Trophoblast cell (in vitro differentiated cells and primary cell): ENCODE data around the gene PADI2.

ENCODE experiments used
- DNase-seq, 2 donors: peaks; one replicate each; pipeline ENCODE4 v3.0.0-alpha.2; 2016
- H2AFZ ChIP-seq: 2 replicates; pipeline ENCODE4 v1.6.1; 2013; ENCODE audit warnings: low read length, moderate library complexity, mild to moderate bottlenecking; ENCODE audit not compliant: insufficient read depth, poor library complexity
- H2AK5ac ChIP-seq: 2 replicates; pipeline ENCODE4 v1.6.1; 2013; ENCODE audit warnings: mild to moderate bottlenecking, low read length
- H2BK120ac ChIP-seq: 2 replicates; pipeline ENCODE4 v1.6.1; 2013; ENCODE audit warnings: low read length, mild to moderate bottlenecking, moderate library complexity; ENCODE audit not compliant: insufficient read depth, poor library complexity
- H2BK12ac ChIP-seq: 2 replicates; pipeline ENCODE4 v1.6.1; 2013; ENCODE audit warnings: mild to moderate bottlenecking, low read length, moderate library complexity
- H2BK5ac ChIP-seq: 2 replicates; pipeline ENCODE4 v1.6.1; 2013; ENCODE audit warnings: low read length, low read depth, moderate library complexity, mild to moderate bottlenecking; ENCODE audit not compliant: poor library complexity
- H3K14ac ChIP-seq: 2 replicates; pipeline ENCODE4 v1.6.1; 2013; ENCODE audit warnings: mild to moderate bottlenecking, low read length
- H3K18ac ChIP-seq: 2 replicates; pipeline ENCODE4 v1.6.1; 2013; ENCODE audit warnings: mild to moderate bottlenecking, low read length
- H3K23ac ChIP-seq: 2 replicates; pipeline ENCODE4 v1.6.1; 2013; ENCODE audit warnings: low read length
- H3K27ac ChIP-seq: 2 replicates; pipeline ENCODE4 v1.5.1; 2013; ENCODE audit warnings: low read depth, mild to moderate bottlenecking, inconsistent platforms, low read length, moderate library complexity
- H3K27me3 ChIP-seq: 2 replicates; pipeline ENCODE4 v1.6.1; 2013; ENCODE audit warnings: inconsistent platforms, mild to moderate bottlenecking, low read length, moderate library complexity; ENCODE audit not compliant: insufficient read depth
- H3K36me3 ChIP-seq, 2 experiments: 1 replicate in 1 of 2; 2 replicates in 1 of 2; pipeline ENCODE4 v1.6.1; 2013; ENCODE audit warnings: low read length in 2 of 2, mild to moderate bottlenecking in 2 of 2, moderate library complexity in 1 of 2; ENCODE audit not compliant: insufficient read depth in 2 of 2, control insufficient read depth in 1 of 2
- H3K4ac ChIP-seq: 2 replicates; pipeline ENCODE4 v1.6.1; 2013; ENCODE audit warnings: low read depth, mild to moderate bottlenecking, low read length, moderate library complexity
- H3K4me1 ChIP-seq, 2 experiments: 1 replicate in 1 of 2; 2 replicates in 1 of 2; pipeline ENCODE4 v1.6.1; 2013; ENCODE audit warnings: low read length in 2 of 2, mild to moderate bottlenecking in 2 of 2, moderate library complexity in 1 of 2; ENCODE audit not compliant: insufficient read depth in 2 of 2, control insufficient read depth in 1 of 2
- H3K4me2 ChIP-seq: 2 replicates; pipeline ENCODE4 v1.6.1; 2013; ENCODE audit warnings: inconsistent platforms, mild to moderate bottlenecking, low read length, moderate library complexity
- H3K4me3 ChIP-seq: 2 replicates; pipeline ENCODE4 v1.5.1; 2013; ENCODE audit warnings: mild to moderate bottlenecking, low read depth, low read length, inconsistent platforms
- H3K79me1 ChIP-seq: one replicate; pipeline ENCODE4 v1.6.1; 2013; ENCODE audit warnings: low read length
- H3K79me2 ChIP-seq: 2 replicates; pipeline ENCODE4 v1.6.1; 2013; ENCODE audit warnings: low read length, mild to moderate bottlenecking; ENCODE audit not compliant: control insufficient read depth, insufficient read depth, poor library complexity
- H3K9ac ChIP-seq: 2 replicates; pipeline ENCODE4 v1.6.1; 2013; ENCODE audit warnings: mild to moderate bottlenecking, low read length
- H3K9me3 ChIP-seq: 2 replicates; pipeline ENCODE4 v1.6.1; 2013; ENCODE audit warnings: low read depth, mild to moderate bottlenecking, control low read depth, inconsistent platforms, low read length; ENCODE audit not compliant: insufficient read depth
- H4K12ac ChIP-seq: 2 replicates; pipeline ENCODE4 v1.6.1; 2013; ENCODE audit warnings: low read depth, mild to moderate bottlenecking, low read length, moderate library complexity
- H4K8ac ChIP-seq: 2 replicates; pipeline ENCODE4 v1.6.1; 2013; ENCODE audit warnings: low read depth, mild to moderate bottlenecking, low read length, moderate library complexity
- H4K91ac ChIP-seq: one replicate; pipeline ENCODE4 v1.6.1; 2013; ENCODE audit warnings: low read depth, mild to moderate bottlenecking, low read length, moderate library complexity
- whole genome bisulfite sequencing: extraction: QIAGEN DNeasy Blood & Tissue Kit; methylation state at CpG from one replicate; pipeline ENCODE4 v1.1.7; 2013; ENCODE audit warnings: missing lambda C conversion rate; ENCODE audit not compliant: insufficient read length, insufficient coverage; ENCODE audit errors: extremely low coverage; 5-methylcytosine and 5-hydroxymethylcytosine counted together

Gene PADI2

GRCh38 chr1:17120962-17121837 lies 1.9 kb upstream of the PADI2 start:
- no peak overlapping the region for H3K14ac ChIP-seq
- H3K9me3 ChIP-seq: no peaks in the 10 kb centered on the region
- no peak for DNase-seq
- no peak overlapping the region for H4K8ac ChIP-seq
- no peaks in the 10 kb centered on the region for H3K36me3 ChIP-seq
- H3K4ac ChIP-seq: no peak overlapping the region
- H3K4me2 ChIP-seq: no peak overlapping the region
- peaks cover 16% of the 10 kb centered on the region for H3K27me3 ChIP-seq
- WGBS: no CpG with 5 or more reads among the region's 23 CpGs
- H2AK5ac ChIP-seq: no peak overlapping the region
- H3K4me1 ChIP-seq: peaks cover 6 to 11% of the 10 kb centered on the region in 2 experiments
- H2BK5ac ChIP-seq: no peak overlapping the region
- no peak overlapping the region for H3K18ac ChIP-seq
- no peaks in the 10 kb centered on the region for H3K79me1 ChIP-seq
- no peak overlapping the region for H2BK120ac ChIP-seq
- H2AFZ ChIP-seq: no peak overlapping the region
- no peak overlapping the region for H3K23ac ChIP-seq
- H4K12ac ChIP-seq: no peak overlapping the region
- H3K79me2 ChIP-seq: no peaks in the 10 kb centered on the region
- H2BK12ac ChIP-seq: no peak overlapping the region
- no peak overlapping the region for H3K27ac ChIP-seq
- H3K4me3 ChIP-seq: no peak overlapping the region
- H4K91ac ChIP-seq: no peak overlapping the region
- H3K9ac ChIP-seq: no peak overlapping the region

GRCh38 chr1:17120481-17120877 lies 1.2 kb upstream of the PADI2 start:
- no CpG with 5 or more reads among the region's 5 CpGs for WGBS
- H4K8ac ChIP-seq: no peak overlapping the region
- H3K9me3 ChIP-seq: no peaks in the 10 kb centered on the region
- no peaks in the 10 kb centered on the region for H3K79me2 ChIP-seq
- no peak overlapping the region for H3K27ac ChIP-seq
- H3K4me3 ChIP-seq: no peak overlapping the region
- no peak for DNase-seq
- no peak overlapping the region for H3K14ac ChIP-seq
- H3K9ac ChIP-seq: no peak overlapping the region
- no peak overlapping the region for H4K91ac ChIP-seq
- no peak overlapping the region for H4K12ac ChIP-seq
- H3K18ac ChIP-seq: no peak overlapping the region
- H3K36me3 ChIP-seq: no peaks in the 10 kb centered on the region
- peaks cover 6 to 11% of the 10 kb centered on the region in 2 experiments for H3K4me1 ChIP-seq
- H3K79me1 ChIP-seq: no peaks in the 10 kb centered on the region
- no peak overlapping the region for H3K23ac ChIP-seq
- H2AK5ac ChIP-seq: no peak overlapping the region
- H2BK12ac ChIP-seq: no peak overlapping the region
- H3K4me2 ChIP-seq: no peak overlapping the region
- H2BK120ac ChIP-seq: no peak overlapping the region
- H2AFZ ChIP-seq: no peak overlapping the region
- no peak overlapping the region for H3K4ac ChIP-seq
- H3K27me3 ChIP-seq: peaks cover 16% of the 10 kb centered on the region
- H2BK5ac ChIP-seq: no peak overlapping the region

GRCh38 chr1:17119773-17120480 lies 676 bp upstream of the PADI2 start:
- Histone ChIP-seq H4K91ac (no peak overlapping the region), H2AK5ac (no peak overlapping the region), H3K4me1 (peaks cover 6 to 11% of the 10 kb centered on the region in 2 experiments), H3K36me3 (no peaks in the 10 kb centered on the region), H3K9me3 (no peaks in the 10 kb centered on the region), H2BK12ac (no peak overlapping the region), H3K9ac (no peak overlapping the region), H2BK5ac (no peak overlapping the region), H3K4ac (no peak overlapping the region), H3K14ac (no peak overlapping the region), H3K27ac (no peak overlapping the region), H4K8ac (no peak overlapping the region), H3K23ac (no peak overlapping the region), H3K79me2 (no peaks in the 10 kb centered on the region), H3K79me1 (no peaks in the 10 kb centered on the region), H2BK120ac (no peak overlapping the region), H2AFZ (peak overlapping the region; percentile 31), H3K18ac (no peak overlapping the region), H3K4me2 (peak overlapping the region; percentile 90), H3K27me3 (peaks cover 19% of the 10 kb centered on the region), H3K4me3 (no peak overlapping the region), H4K12ac (no peak overlapping the region)
- WGBS: no CpG with 5 or more reads among the region's 20 CpGs
- DNase-seq: no peak

- Histone ChIP-seq H3K4me3 (no peak overlapping the region), H2BK12ac (no peak overlapping the region), H3K79me2 (no peaks in the 10 kb centered on the region), H3K4ac (no peak overlapping the region), H3K14ac (no peak overlapping the region), H4K8ac (no peak overlapping the region), H3K9me3 (no peaks in the 10 kb centered on the region), H3K23ac (no peak overlapping the region), H2BK120ac (no peak overlapping the region), H2AK5ac (no peak overlapping the region), H3K27ac (no peak overlapping the region), H3K27me3 (peaks cover 19% of the 10 kb centered on the region), H3K9ac (no peak overlapping the region), H4K12ac (no peak overlapping the region), H3K79me1 (no peaks in the 10 kb centered on the region), H3K4me1 (peaks cover 6 to 11% of the 10 kb centered on the region in 2 experiments), H2BK5ac (no peak overlapping the region), H4K91ac (no peak overlapping the region), H3K4me2 (peak overlapping the region; percentile 90), H3K18ac (no peak overlapping the region), H2AFZ (no peak overlapping the region), H3K36me3 (no peaks in the 10 kb centered on the region)
- no CpG with 5 or more reads among the region's 14 CpGs for WGBS
- peak in 1 of 2 donors; percentile 32 for DNase-seq
Observed at GRCh38 chr1:17118706-17119075, 560 bp downstream of the PADI2 start.
